Measurements from ENCODE around the gene ALPK1. TPM values are rescaled to one million over a fixed set of nuclear protein-coding genes. Genes with fewer than 3 reads are reported as not detected.

Gene ALPK1
- polyA plus RNA-seq, 1 of the 3 experiments (the other 2 are of a cell fraction), result 2.8 TPM

DNA sequence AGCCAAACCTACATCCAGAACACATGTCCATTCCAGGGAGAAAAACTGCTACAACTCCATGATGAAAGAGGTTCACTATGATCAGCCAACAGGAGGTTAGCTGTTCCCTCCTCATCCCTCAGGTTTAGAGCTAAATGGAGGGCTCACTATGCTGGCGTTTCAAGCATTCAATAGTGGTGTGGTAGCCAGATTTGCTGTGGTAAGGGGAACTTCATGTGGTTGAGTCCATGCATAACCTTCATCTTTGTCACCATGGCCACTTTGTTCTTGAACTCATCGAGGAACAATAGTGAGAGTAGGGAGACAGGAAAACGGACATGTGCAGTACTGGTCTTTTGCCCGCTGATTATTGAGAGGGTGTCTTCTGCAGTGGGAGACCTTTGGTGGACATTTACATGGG, 33.8 kb downstream of the ALPK1 start:
- H3K4me2 ChIP-seq, result no peak overlapping the region
- H2AFZ ChIP-seq (ENCODE audit: low read depth), result no peak overlapping the region
- H3K27me3 ChIP-seq (ENCODE audit: insufficient read depth), result no peaks in the 10 kb centered on the region
- H3K9me2 ChIP-seq, result no peaks in the 10 kb centered on the region
- no peaks in the 10 kb centered on the region for H4K20me1 ChIP-seq (ENCODE audit: insufficient read depth)
- peaks cover 0 to 6% of the 10 kb centered on the region in 2 experiments; a peak in 2 of 4 replicates for H3K4me1 ChIP-seq (ENCODE audit: control insufficient read depth in 1 of 2, insufficient read depth in 2 of 2, low read depth in 1 of 2, low read length in 1 of 2)
- H3K9ac ChIP-seq, result no peak overlapping the region
- 78% methylated on average over 4 of the region's 4 CpGs for WGBS (ENCODE audit: low lambda C conversion rate)
- POLR2A ChIA-PET, result no interaction called here
- no peaks in the 10 kb centered on the region for H3K36me3 ChIP-seq (replicated peaks in 1 of 2; ENCODE audit: control insufficient read depth in 1 of 2, insufficient read depth in 2 of 2, low read length in 1 of 2)
- H3F3A ChIP-seq (replicated peaks; ENCODE audit: insufficient read depth), result no peaks in the 10 kb centered on the region
- no peaks in the 10 kb centered on the region for H3K9me3 ChIP-seq
- CTCF ChIA-PET, result interaction anchor here (1.0 to 7.8 kb wide), 5 partner anchors 9 to 434 kb away, joined by 3 to 172 read pairs (median 4); no protein-coding TSS in a partner anchor
- H3K27ac ChIP-seq (ENCODE audit: low read depth in 2 of 2, low read length in 1 of 2), result no peak overlapping the region
- no peak overlapping the region for H3K4me3 ChIP-seq (ENCODE audit: low read depth in 2 of 2, low read length in 1 of 2)
- TF ChIP-seq, protein P1, sequence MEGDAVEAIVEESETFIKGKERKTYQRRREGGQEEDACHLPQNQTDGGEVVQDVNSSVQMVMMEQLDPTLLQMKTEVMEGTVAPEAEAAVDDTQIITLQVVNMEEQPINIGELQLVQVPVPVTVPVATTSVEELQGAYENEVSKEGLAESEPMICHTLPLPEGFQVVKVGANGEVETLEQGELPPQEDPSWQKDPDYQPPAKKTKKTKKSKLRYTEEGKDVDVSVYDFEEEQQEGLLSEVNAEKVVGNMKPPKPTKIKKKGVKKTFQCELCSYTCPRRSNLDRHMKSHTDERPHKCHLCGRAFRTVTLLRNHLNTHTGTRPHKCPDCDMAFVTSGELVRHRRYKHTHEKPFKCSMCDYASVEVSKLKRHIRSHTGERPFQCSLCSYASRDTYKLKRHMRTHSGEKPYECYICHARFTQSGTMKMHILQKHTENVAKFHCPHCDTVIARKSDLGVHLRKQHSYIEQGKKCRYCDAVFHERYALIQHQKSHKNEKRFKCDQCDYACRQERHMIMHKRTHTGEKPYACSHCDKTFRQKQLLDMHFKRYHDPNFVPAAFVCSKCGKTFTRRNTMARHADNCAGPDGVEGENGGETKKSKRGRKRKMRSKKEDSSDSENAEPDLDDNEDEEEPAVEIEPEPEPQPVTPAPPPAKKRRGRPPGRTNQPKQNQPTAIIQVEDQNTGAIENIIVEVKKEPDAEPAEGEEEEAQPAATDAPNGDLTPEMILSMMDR (IDR thresholded peaks at IDR 0.05), result no peak
- TF ChIP-seq, protein P2, sequence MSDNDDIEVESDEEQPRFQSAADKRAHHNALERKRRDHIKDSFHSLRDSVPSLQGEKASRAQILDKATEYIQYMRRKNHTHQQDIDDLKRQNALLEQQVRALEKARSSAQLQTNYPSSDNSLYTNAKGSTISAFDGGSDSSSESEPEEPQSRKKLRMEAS (IDR thresholded peaks at IDR 0.05; ENCODE audit: low read depth), result no peak
- TF ChIP-seq RAD21 (IDR thresholded peaks at IDR 0.05; ENCODE audit: low read length) (no peak), TCF12 (IDR thresholded peaks at IDR 0.05) (no peak), GATA2 (CRISPR knock-in tag; IDR thresholded peaks at IDR 0.05) (no peak)
- TF ChIP-seq, protein P3, sequence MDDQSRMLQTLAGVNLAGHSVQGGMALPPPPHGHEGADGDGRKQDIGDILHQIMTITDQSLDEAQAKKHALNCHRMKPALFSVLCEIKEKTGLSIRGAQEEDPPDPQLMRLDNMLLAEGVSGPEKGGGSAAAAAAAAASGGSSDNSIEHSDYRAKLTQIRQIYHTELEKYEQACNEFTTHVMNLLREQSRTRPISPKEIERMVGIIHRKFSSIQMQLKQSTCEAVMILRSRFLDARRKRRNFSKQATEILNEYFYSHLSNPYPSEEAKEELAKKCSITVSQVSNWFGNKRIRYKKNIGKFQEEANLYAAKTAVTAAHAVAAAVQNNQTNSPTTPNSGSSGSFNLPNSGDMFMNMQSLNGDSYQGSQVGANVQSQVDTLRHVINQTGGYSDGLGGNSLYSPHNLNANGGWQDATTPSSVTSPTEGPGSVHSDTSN (IDR thresholded peaks at IDR 0.05), result no peak
- DNase-seq, result no peak
- no peaks in the 10 kb centered on the region for H3K79me2 ChIP-seq (ENCODE audit: insufficient read depth)

DNA sequence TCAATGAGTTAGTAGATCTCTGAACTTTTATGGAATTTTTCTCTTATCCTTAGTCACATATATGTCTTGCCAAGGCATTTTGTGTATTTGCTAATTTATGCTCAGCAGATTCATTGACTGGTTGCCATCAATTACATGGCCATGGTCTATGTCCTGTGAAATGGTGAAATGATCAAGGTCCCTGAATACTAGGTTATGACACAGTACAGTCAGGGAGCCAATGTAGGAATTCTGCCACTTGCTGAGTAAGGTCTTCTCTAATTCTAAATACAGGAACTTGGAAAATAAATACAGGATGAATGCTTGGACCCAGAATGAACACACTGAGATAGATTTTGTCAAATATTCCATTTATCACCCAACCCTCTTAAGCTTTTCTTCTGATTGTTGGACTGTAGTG, 35.2 kb downstream of the ALPK1 start:
- TF ChIP-seq RFX5 (IDR thresholded peaks at IDR 0.05; ENCODE audit: low read length) (no peak), RAD21 (IDR thresholded peaks at IDR 0.05; ENCODE audit: low read length) (no peak), TAF1 (IDR thresholded peaks at IDR 0.05; ENCODE audit: borderline replicate concordance, low read depth, low read length) (no peak), EZH2phosphoT487 (IDR thresholded peaks at IDR 0.05; ENCODE audit: borderline replicate concordance, low read depth) (no peak), NRF1 (IDR thresholded peaks at IDR 0.05; ENCODE audit: low read depth, low read length) (no peak), FOXM1 (IDR thresholded peaks at IDR 0.05; ENCODE audit: low read depth) (no peak), GABPA (IDR thresholded peaks at IDR 0.05; ENCODE audit: low read depth) (no peak), TCF12 (IDR thresholded peaks at IDR 0.05) (no peak), FOXJ3 (CRISPR knock-in tag; IDR thresholded peaks at IDR 0.05) (no peak), FOSL2 (IDR thresholded peaks at IDR 0.05; ENCODE audit: borderline replicate concordance, low read depth) (no peak)
- TF ChIP-seq, protein P1 (IDR thresholded peaks at IDR 0.05), result no peak
- TF ChIP-seq, protein P3 (IDR thresholded peaks at IDR 0.05), result no peak
- TF ChIP-seq, protein P4, sequence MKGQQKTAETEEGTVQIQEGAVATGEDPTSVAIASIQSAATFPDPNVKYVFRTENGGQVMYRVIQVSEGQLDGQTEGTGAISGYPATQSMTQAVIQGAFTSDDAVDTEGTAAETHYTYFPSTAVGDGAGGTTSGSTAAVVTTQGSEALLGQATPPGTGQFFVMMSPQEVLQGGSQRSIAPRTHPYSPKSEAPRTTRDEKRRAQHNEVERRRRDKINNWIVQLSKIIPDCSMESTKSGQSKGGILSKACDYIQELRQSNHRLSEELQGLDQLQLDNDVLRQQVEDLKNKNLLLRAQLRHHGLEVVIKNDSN (IDR thresholded peaks at IDR 0.05; ENCODE audit: borderline replicate concordance, low read depth), result no peak
- TF ChIP-seq, protein P5, sequence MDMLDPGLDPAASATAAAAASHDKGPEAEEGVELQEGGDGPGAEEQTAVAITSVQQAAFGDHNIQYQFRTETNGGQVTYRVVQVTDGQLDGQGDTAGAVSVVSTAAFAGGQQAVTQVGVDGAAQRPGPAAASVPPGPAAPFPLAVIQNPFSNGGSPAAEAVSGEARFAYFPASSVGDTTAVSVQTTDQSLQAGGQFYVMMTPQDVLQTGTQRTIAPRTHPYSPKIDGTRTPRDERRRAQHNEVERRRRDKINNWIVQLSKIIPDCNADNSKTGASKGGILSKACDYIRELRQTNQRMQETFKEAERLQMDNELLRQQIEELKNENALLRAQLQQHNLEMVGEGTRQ (IDR thresholded peaks at IDR 0.05; ENCODE audit: borderline replicate concordance, low read depth, low read length), result no peak
- Histone ChIP-seq H3K4me3 (ENCODE audit: low read depth in 2 of 2, low read length in 1 of 2) (no peak overlapping the region), H3K9me3 (no peaks in the 10 kb centered on the region), H3K27ac (ENCODE audit: low read depth in 2 of 2, low read length in 1 of 2) (no peak overlapping the region), H4K20me1 (ENCODE audit: insufficient read depth) (no peaks in the 10 kb centered on the region), H3K9me2 (no peaks in the 10 kb centered on the region), H3K27me3 (ENCODE audit: insufficient read depth) (no peaks in the 10 kb centered on the region), H3F3A (replicated peaks; ENCODE audit: insufficient read depth) (no peaks in the 10 kb centered on the region), H2AFZ (ENCODE audit: low read depth) (no peak overlapping the region), H3K9ac (no peak overlapping the region), H3K36me3 (replicated peaks in 1 of 2; ENCODE audit: control insufficient read depth in 1 of 2, insufficient read depth in 2 of 2, low read length in 1 of 2) (no peaks in the 10 kb centered on the region), H3K79me2 (ENCODE audit: insufficient read depth) (no peaks in the 10 kb centered on the region), H3K4me2 (no peak overlapping the region), H3K4me1 (ENCODE audit: control insufficient read depth in 1 of 2, insufficient read depth in 2 of 2, low read depth in 1 of 2, low read length in 1 of 2) (peaks cover 0 to 3% of the 10 kb centered on the region in 2 experiments; a peak in 2 of 4 replicates)
- ChIA-PET POLR2A (no interaction called here), CTCF (interaction anchor here (1.0 to 7.8 kb wide), 2 partner anchors 11 to 276 kb away, joined by 3 to 172 read pairs; no protein-coding TSS in a partner anchor)
- DNase-seq, result no peak
